ENCODE data around the gene HMG20B.
"Not testable (repeated sequence)": the region's sequence is repeated elsewhere in the genome, so short reads cannot be mapped to it uniquely, and the experiment has no call there.

HMG20B gene

DNA sequence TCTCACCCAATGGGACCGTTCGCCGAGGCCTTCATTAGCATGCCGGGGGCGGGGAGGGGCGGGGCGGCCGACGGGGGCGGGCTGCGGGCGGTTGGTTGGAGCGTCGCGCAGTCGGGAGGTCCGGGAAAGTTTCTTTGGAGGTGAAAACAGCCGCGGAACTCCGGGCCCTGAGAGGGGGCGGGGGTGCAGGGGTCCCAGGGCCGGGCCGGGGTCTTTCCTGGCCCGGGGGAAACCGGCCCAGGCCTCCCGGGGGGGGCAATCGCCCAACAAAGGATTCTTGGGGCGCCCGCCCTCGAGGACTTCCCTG is at the start of gene HMG20B:
HMG20B (plus strand) TSS at position 90 of the 307 bp plus-strand sequence. CDS start 366 bp downstream, outside the sequence.
- no peak for DNase-seq

DNA sequence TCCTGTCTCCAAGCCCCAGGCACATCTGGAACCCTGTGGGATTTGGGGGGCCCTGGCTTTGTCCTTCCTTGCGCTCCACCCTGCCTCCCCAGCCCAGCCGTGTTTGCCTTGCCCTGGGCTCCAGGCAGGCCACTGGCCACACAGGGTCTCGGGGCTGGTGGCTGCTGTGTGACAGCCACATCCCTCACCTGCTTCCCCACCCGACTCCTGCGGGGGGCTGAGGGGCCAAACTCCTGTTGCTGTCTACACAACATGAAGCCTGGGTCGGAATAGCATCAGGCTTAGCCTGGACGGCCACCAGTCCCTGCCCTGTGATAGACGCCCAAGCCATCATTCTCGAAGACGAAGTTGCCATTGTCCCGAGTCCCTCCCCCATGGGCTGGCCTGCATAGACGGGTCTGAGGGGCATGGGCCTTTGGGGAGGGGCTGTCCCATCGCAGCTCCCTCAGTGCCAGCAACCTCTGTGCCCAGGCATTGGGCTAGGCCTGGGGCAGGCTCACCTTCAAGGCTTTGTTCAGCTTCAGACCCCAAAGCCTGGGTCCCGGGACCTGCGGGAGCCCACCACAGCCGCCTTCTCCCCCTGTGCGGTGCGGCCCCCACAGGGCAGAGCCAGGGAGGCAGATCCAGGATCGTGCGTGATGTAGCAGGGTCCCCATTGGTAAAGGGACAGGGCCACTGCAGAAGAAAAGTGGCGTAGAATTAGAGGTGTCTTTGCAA is 49.2 kb upstream of the HMG20B start:
- DNase-seq, result no peak

DNA sequence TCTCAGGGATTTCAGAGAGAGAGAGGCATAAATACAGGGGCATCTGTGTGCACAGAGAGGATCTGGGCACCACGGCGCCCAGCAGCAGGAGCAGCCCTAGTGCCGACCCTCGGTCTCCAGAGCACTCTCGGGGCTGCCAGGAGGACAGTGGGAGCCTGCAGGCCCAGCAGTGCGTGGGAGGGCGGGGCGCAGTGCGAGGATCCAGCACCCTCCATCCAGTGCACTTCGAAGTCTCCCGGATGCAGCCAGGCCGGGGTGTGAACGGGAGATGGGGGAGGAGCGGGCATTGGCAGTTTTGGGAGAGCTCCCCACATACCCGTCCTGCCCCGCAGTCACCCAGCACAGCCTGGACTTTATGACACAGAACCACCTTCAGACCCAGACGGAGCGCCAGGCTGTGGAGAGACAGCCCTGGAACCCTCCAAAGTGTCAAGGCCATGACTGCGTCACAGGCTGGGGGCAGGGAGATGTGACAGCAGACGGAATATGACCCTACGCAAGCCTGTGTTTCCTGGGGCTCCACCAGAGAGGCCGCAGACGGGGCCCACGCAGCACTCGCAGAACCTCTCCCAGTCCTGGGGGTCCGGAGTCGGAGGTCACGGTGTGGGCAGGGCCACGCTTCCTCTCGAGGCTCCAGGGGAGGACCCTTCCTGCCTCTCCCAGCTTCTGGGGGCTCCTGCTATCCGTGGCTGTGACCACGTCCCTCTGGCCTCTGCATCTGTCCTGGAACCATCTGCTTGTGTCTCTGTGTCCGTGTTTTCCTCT is 48.5 kb upstream of the HMG20B start:
- no peak for DNase-seq

DNA sequence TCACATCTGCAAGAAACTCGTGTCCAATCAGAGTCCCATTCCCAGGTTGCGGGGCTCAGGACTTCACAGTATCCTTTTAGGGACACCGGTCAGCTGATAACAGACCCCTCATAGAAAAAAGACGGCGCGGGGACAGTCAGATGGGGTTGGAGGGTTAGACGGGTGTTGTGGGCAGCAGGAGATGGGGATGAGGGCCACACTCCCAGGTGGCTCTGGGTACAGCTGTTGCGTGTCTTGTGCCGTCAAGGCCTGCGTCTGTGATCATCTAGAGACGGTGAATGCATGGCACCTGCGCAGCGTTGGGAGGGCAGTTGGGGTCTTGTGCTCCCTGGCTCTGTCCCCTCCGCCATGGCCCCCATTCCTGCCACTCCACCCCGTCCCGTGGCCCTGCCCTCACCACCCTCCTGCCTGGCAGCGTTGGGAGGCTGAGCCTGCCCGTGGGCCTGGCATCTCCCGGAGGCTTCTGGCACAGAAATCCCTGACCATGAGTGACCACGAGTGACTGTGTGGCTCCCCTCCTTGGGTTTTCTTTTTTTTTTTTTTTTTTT is 47.8 kb upstream of the HMG20B start:
- no peak for DNase-seq

DNA sequence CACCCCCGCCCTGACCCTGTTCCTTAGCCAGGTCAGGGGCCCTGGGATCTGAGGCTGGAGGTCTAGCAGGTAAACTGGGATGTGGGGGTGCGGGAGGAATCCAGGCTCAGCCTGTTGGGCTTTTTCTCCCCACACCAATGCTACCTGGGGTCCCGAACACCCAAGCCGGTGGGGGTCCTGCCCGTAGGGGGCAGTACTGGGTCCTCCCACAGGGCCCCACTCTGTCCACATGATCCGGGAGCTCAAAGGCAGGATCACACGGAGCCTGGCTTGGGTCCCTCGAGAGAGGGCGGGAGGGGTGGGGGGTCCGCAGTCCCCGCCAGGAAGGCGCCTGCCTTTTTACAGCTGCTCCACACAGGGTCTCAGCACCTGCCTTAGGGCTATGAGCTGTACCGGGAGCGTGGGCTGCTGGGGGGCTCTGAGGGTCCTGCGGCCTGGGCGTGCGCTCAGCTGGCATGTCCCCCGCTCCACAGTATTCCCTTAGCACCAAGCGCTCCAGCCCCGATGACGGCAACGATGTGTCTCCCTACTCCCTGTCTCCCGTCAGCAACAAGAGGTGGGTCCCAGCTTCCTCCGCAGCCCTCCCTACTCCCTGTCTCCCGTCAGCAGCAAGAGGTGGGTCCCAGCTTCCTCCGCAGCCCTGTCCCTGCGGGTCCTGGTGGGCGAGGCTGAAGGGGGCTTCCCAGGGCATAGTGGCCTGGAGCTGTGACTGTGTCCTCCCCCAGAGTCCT is 46.1 kb upstream of the HMG20B start:
- DNase-seq, result no peak

DNA sequence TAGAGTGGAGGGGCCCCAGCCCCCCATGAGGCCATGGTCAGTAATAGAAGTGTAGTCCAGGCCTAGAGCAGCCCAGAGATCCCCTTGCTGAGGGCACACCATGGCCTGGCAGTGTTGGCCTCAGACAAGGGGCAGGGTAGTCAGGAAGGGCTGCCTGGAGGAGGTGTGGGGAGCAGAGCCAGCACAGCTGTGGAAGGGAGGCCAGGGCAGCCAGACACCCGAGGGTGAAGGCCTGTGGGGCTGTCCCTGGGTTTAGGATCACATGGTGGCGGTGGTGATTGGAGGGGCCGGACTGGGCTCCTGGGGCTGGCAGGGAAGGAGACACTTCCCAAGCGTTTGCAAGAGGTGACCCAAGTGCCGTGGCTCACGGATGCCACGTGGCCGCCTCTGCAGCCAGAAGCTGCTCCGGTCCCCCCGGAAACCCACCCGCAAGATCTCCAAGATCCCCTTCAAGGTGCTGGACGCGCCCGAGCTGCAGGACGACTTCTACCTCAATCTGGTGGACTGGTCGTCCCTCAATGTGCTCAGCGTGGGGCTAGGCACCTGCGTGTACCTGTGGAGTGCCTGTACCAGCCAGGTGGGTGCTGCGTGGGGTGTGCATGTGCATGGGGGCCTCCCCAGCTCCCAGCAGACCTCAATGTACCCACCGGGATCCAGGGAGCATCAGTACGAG is 45.4 kb upstream of the HMG20B start:
- DNase-seq, result no peak

DNA sequence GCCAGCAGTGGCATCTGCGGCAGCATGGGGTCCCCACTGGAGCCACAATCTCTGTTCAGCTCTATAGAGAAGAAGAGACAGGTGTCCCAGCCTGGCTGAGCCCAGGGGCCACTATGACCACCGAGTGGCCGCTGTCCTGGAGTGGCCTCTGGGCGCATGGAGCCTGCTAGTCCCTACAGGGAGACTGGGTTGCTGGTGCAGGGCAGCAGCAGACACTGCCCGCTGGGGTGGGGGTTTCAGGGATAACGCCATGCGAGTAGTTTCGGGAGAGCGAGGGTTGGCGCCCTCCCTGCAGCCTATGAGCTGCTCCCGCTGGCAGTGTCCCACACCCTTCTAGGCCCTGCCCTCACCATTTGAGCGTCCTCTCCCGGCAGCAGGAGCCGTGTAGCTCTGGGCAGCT is 44.7 kb upstream of the HMG20B start:
- DNase-seq, result no peak

DNA sequence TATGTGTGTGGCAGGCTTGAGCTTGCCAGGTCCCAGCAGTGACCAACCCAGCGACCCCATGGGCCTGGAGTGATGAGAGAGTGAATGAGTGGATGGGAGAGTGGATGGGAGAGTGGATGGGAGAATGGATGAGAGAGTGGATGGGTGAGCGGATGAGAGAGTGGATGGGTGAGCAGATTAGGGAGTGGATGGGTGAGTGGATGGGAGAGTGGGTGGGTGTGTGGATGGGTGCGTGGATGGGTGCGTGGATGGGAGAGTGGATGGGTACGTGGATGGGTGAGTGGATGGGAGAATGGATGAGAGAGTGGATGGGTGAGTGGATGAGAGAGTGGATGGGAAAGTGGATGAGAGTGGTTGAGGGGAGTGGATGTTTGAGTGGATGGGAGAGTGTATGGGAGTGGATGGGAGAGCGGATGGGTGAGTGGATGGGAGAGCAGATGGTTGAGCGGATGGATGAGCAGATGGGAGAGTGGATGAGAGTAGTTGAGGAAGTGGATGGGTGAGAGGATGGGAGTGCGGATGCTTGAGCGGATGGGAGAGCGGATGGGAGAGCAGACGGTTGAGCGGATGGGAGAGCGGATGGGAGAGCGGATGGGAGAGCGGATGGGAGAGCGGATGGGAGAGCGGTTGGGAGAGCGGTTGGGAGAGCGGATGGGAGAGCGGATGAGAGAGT is 44.1 kb upstream of the HMG20B start:
- no peak for DNase-seq

DNA sequence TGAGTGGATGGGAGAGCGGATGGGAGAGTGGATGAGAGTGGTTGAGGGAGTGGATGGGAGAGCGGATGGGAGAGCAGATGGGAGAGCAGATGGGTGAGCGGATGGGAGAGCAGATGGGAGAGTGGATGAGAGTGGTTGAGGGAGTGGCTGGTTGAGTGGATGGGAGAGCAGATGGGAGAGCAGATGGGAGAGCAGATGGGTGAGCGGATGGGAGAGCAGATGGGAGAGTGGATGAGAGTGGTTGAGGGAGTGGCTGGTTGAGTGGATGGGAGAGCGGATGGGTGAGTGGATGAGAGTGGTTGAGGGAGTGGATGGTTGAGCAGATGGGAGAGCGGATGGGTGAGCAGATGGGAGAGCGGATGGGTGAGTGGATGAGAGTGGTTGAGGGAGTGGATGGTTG is 43.4 kb upstream of the HMG20B start:
- not testable (repeated sequence) for DNase-seq

DNA sequence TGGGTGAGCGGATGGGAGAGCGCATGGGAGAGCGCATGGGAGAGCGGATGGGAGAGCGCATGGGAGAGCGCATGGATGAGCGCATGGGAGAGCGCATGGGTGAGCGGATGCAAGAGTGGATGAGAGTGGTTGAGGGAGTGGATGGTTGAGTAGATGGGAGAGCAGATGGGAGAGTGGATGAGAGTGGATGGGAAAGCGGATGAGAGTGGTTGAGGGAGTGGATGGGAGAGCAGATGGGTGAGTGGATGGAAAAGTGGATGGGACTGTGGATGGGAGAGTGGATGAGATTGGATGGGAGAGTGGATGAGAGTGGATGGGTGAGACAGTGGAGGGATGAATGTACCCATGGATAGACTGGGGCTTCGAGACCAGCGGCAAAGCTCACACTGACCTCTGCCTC is 42.4 kb upstream of the HMG20B start:
- DNase-seq, result no peak

DNA sequence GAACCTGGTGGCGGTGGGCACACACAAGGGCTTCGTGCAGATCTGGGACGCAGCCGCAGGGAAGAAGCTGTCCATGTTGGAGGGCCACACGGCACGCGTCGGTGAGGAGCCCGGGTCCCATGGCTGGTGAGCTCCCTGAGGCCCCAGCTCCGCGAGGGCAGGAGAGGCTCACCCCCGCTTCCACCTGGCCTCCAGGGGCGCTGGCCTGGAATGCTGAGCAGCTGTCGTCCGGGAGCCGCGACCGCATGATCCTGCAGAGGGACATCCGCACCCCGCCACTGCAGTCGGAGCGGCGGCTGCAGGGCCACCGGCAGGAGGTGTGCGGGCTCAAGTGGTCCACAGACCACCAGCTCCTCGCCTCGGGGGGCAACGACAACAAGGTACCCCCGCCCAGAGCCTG is 41.0 kb upstream of the HMG20B start:
- DNase-seq, result no peak

DNA sequence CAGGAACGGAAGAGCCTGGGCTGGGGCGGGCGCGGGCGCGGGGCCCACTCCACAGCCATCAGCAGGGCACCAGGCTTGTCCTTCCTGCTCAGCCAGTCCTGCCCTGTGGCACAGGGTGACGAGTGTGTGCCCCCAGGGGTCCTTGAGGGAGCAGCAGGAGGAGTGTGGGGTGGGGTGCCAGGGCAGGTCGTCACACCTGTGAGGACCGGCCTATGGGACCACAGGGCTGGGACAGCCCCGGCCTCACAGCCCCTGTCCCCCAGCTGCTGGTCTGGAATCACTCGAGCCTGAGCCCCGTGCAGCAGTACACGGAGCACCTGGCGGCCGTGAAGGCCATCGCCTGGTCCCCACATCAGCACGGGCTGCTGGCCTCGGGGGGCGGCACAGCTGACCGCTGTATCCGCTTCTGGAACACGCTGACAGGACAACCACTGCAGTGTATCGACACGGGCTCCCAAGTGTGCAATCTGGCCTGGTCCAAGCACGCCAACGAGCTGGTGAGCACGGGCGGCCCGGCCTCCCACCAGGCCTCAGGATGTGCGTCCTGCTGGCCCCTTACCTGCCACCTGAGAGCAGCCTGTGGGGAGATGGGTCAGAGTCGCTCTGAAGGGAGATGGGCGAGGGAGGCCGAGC is 40.5 kb upstream of the HMG20B start:
- no peak for DNase-seq

DNA sequence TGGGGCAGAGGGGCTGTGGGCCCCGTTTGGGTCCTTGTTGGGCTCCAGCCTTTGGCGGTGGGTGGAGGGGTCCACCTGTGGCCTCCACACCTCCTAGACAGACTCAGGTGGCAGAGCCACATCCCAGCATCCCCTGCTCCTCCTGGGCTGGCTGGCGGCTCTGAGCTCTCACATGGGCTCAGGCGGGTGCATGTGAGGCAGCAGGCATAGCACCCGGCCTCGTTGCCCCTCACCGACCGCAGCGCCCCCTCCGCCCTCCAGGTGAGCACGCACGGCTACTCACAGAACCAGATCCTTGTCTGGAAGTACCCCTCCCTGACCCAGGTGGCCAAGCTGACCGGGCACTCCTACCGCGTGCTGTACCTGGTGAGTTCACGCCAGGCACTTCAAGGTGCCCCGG is 39.7 kb upstream of the HMG20B start:
- DNase-seq, result no peak

DNA sequence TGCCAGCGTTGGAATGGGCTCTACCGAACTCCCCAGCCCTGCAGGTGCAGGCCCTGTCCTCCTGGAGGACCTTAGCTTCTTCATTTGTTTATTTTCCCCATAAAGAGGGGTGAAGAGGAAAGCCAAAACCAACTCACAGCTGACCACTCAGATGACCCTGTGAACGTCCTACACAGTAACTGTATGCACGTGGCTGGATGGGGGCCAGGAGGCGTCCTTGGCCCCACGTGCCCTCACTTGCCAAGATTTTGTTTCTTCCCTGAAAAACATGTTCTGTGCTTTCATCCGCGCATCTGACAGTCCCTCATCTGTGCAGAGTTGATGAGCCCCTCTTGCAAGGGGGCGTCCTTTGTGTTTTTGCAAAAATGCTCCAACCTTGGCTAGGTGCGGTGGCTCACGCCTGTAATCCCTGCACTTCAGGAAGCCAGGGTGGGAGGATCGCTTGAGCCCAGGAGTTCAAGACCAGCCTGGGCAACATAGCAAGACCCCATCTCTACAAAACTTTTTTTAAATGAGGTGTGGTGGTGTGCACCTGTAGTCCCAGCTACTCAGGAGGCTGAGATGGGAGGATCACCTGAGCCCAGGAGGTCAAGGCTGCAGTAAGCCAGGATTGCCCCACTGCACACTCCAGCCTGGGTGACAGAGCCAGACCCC is 39.1 kb upstream of the HMG20B start:
- DNase-seq, result no peak

DNA sequence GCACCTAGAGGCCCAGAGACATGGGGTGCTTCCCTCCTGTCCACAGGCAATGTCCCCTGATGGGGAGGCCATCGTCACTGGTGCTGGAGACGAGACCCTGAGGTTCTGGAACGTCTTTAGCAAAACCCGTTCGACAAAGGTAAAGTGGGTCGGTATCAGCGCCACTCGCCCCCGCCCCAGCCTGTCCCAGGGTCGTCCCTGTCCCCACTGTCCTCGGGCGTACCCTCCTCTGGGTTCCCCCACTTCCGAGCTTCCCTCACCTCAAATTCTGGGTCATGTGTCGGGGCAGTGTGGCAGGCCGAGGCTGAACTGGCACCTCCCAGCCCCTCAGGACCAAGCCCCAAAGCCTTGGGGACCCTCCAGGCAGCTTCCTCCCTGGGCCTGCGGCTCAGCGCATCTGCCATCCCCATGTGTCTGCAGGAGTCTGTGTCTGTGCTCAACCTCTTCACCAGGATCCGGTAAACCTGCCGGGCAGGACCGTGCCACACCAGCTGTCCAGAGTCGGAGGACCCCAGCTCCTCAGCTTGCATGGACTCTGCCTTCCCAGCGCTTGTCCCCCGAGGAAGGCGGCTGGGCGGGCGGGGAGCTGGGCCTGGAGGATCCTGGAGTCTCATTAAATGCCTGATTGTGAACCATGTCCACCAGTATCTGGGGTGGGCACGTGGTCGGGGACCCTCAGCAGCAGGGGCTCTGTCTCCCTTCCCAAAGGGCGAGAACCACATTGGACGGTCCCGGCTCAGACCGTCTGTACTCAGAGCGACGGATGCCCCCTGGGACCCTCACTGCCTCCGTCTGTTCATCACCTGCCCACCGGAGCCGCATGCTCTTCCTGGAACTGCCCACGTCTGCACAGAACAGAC is 38.1 kb upstream of the HMG20B start:
- no peak for DNase-seq

DNA sequence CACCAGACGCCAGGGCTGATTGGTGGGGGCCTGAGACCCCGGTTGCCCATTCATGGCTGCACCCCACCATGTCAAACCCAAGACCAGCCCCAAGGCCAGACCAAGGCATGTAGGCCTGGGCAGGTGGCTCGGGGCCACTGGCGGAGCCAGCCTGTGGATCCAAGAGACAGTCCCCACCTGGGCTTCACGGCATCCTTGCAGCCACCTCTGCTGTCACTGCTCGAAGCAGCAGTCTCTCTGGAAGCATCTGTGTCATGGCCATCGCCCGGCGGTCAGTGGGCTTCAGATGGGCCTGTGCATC is 37.6 kb upstream of the HMG20B start:
- no peak for DNase-seq

DNA sequence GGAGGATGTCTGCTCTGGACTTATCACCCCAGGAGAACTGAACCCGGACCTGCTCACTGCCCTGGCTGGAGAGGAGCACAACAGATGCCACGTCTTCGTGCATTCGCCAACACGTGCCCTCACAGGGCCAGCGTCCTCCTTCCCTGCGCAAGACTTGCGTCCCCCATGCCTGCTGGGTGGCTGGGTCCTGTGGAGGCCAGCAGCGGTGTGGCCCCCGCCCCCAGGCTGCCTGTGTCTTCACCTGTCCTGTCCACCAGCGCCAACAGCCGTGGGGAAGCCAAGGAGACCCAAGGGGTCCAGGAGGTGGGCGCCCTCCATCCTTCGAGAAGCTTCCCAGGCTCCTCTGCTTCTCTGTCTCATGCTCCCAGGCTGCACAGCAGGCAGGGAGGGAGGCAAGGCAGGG is 37.2 kb upstream of the HMG20B start:
- no peak for DNase-seq

DNA sequence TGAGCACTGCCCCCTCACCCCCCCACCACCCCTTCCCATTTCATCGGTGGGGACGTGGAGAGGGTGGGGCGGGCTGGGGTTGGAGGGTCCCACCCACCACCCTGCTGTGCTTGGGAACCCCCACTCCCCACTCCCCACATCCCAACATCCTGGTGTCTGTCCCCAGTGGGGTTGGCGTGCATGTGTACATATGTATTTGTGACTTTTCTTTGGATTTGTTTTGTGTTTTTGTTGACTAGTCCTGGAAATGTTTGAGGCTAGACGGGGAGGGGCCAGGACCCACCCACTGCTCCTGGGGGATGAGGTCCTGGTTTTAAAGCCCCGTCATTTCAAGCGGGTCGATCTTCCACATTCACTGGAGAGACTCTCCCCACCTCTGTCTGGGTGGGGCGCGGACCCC is 36.8 kb upstream of the HMG20B start:
- DNase-seq, result no peak

DNA sequence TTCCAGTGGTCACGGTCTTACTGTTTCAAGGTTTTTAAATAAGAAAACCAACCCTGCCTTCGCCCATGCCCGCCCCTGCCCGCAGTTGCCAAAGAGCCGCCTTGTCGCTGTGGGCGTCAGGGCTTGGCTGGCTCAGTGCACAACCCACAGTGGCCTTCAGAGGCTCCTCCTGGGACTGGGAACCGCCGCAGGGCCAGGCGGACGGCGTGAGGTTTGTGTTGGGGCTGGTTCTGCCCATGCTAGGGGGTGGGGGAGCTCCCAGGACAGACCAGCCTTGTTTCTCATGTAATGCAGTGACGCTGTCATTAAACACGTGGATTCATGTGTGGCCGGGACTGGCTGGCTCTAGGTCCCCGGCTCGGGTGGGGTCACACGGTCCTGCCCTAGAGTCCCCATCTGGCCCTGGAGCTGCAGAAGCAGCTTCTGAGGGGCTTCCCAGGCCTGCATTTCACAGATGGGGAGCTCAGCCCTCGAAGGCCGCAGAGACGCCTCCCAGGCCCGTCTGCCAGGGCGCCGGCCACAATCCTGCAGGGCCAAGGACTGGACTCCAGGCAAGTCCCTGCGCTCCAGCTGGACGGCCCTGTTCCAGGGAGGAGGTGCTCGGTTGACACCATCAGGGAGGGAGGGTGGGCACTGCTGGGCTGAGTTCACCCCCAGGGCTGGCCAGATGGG is 36.2 kb upstream of the HMG20B start:
- no peak for DNase-seq

DNA sequence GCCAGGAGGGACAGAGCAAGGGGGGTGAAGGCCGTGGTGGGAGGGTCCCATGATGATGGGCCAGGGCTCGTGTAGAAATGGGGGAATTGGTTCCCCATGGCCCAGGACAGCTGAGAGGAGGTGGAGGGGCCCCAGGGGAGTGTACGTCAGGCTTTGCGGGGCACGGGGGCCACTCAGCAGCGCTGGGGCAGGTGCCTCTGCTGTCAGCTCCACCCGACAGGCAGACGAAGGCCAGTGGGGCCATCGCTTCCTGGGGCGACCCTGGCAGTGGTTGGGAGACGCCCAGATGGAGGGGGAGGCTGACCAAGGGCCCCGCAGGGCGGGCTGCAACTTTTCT is 35.7 kb upstream of the HMG20B start:
- no peak for DNase-seq

Measured in cerebellar nuclear complex (tissue), 1 donor.